BJ (cell line): ENCODE results near the gene BTG1. TPM values are rescaled to one million over a fixed set of nuclear protein-coding genes. Genes with fewer than 3 reads are reported as not detected.

ENCODE experiments used
- CTCF ChIA-PET: fragments of 350-600 bp; formaldehyde crosslinking; extraction: SDS; loops from one replicate; lab custom pipeline; 2021; ENCODE audit warnings: antibody characterized with exemption, inconsistent platforms; lab: Yijun Ruan, JAX
- POLR2A ChIA-PET: fragments of 300-600 bp; sonication (Branson Sonifier 250); formaldehyde crosslinking; extraction: SDS; loops from one replicate; lab custom pipeline; 2021; ENCODE audit warnings: antibody characterized with exemption; lab: Charles Lee
- DNase-seq: peaks from one replicate; pipeline ENCODE4 v3.0.0-alpha.2; 2011; ENCODE audit warnings: low read depth
- H3K27me3 ChIP-seq: 2 replicates; pipeline ENCODE4 v1.6.0; 2011; ENCODE audit warnings: low read length; ENCODE audit not compliant: control insufficient read depth, insufficient read depth
- H3K36me3 ChIP-seq: 2 replicates; pipeline ENCODE4 v1.5.1; 2011; ENCODE audit warnings: low read length; ENCODE audit not compliant: control insufficient read depth, insufficient read depth
- H3K4me3 ChIP-seq: 2 replicates; pipeline ENCODE4 v1.5.1; 2011; ENCODE audit warnings: low read depth, mild to moderate bottlenecking, control low read depth, low read length
- CTCF ChIP-seq: IDR thresholded peaks from 2 replicates; pipeline ENCODE4 v1.5.1; 2011; ENCODE audit warnings: low read depth, mild to moderate bottlenecking, control low read depth, inconsistent platforms, low read length, moderate library complexity; ENCODE audit not compliant: insufficient read depth
- polyA plus RNA-seq: library from polyadenylated mRNA; depleted of rRNA; stranded (reverse); fragments of >200 nt; gene quantifications from 2 replicates; pipeline ENCODE4 v1.2.3, GENCODE V29; 2011

BTG1 gene
- polyA plus RNA-seq, 1 experiment = 81.3 TPM

- no peaks in the 10 kb centered on the region for H3K36me3 ChIP-seq
- no peaks in the 10 kb centered on the region for H3K27me3 ChIP-seq
- TF ChIP-seq CTCF = no peak
- ChIA-PET CTCF (no interaction called here), POLR2A (no interaction called here)
- no peak overlapping the region for H3K4me3 ChIP-seq
- DNase-seq = no peak
These were observed 10.1 kb upstream of the BTG1 start for GRCh38 chr12:92155733-92156132.

GRCh38 chr12:92151916-92152315 is 6.3 kb upstream of the BTG1 start:
- POLR2A ChIA-PET = no interaction called here
- H3K27me3 ChIP-seq = no peaks in the 10 kb centered on the region
- H3K36me3 ChIP-seq = no peaks in the 10 kb centered on the region
- no peak for TF ChIP-seq CTCF
- no peak overlapping the region for H3K4me3 ChIP-seq
- CTCF ChIA-PET = no interaction called here
- DNase-seq = no peak

- TF ChIP-seq CTCF = no peak
- H3K4me3 ChIP-seq = no peak overlapping the region
- ChIA-PET POLR2A (no interaction called here), CTCF (no interaction called here)
- DNase-seq = no peak
- no peaks in the 10 kb centered on the region for H3K27me3 ChIP-seq
- no peaks in the 10 kb centered on the region for H3K36me3 ChIP-seq
These were observed 3.9 kb upstream of the BTG1 start for GRCh38 chr12:92149563-92149962.

GRCh38 chr12:92147491-92147890 is 1.8 kb upstream of the BTG1 start:
- no peaks in the 10 kb centered on the region for H3K36me3 ChIP-seq
- no peak overlapping the region for H3K4me3 ChIP-seq
- TF ChIP-seq CTCF = no peak
- ChIA-PET POLR2A (no interaction called here), CTCF (interaction anchor here (0.6 kb wide), 1 partner anchor 19 kb away, joined by 3 read pairs; no protein-coding TSS in a partner anchor)
- no peaks in the 10 kb centered on the region for H3K27me3 ChIP-seq
- no peak for DNase-seq

GRCh38 chr12:92146497-92147224 is 1.0 kb upstream of the BTG1 start:
- ChIA-PET CTCF (interaction anchor here (0.6 to 1.8 kb wide), 5 partner anchors 20 to 428 kb away, joined by 3 to 5 read pairs (median 3); no protein-coding TSS in a partner anchor), POLR2A (interaction anchor here (0.5 to 2.0 kb wide), 11 partner anchors 10 to 966 kb away, joined by 3 to 12 read pairs (median 5); no protein-coding TSS in a partner anchor)
- TF ChIP-seq CTCF = no peak
- no peaks in the 10 kb centered on the region for H3K36me3 ChIP-seq
- no peak for DNase-seq
- no peaks in the 10 kb centered on the region for H3K27me3 ChIP-seq
- H3K4me3 ChIP-seq = peak overlapping the region; percentile 65
